K562 (cell line): ENCODE results near the gene GNAI1.

Source experiments
- HIVEP1 ChIP-seq: fragments of 250-450 bp; sonication (Bioruptor Pico); IDR thresholded peaks from 2 replicates; pipeline ENCODE4 v1.4.0; 2020; ENCODE audit warnings: mild to moderate bottlenecking
- HNRNPK ChIP-seq: fragments of 200-400 bp; formaldehyde crosslinking; IDR thresholded peaks from one replicate; pipeline ENCODE4 v1.6.1; 2018; ENCODE audit warnings: mild to moderate bottlenecking, low read depth, low read length; ENCODE audit not compliant: poor library complexity, severe bottlenecking
- SNRNP70 ChIP-seq: fragments of 200-400 bp; formaldehyde crosslinking; optimal IDR thresholded peaks from 2 replicates; pipeline ENCODE3; 2017; ENCODE audit warnings: low read depth, low read length
- TARDBP ChIP-seq: fragments of 450-650 bp; IDR thresholded peaks from 2 replicates; pipeline ENCODE4 v1.6.1; 2016
- TBP ChIP-seq: optimal IDR thresholded peaks from 2 replicates; pipeline ENCODE3; 2011; ENCODE audit warnings: low read depth, low read length, improper control_type of control experiment
- ZNF384 ChIP-seq: IDR thresholded peaks from 2 replicates; pipeline ENCODE4 v1.6.1; 2012; ENCODE audit warnings: low read depth, low read length, improper control_type of control experiment
- TF ChIP-seq, protein P1 (sequence below): sonication (generic); formaldehyde crosslinking; IDR thresholded peaks from 2 replicates; pipeline ENCODE4 v1.8.0; 2022; ENCODE audit warnings: missing genetic modification reagents, mild to moderate bottlenecking, moderate library complexity, borderline replicate concordance
- TF ChIP-seq, protein P2 (sequence below), 3 experiments: IDR thresholded peaks in 2 of 3; conservative IDR thresholded peaks in 1 of 3; 2 replicates each; pipeline ENCODE4 v1.5.1; 2011 to 2012; ENCODE audit warnings: low read length in 3 of 3, mild to moderate bottlenecking in 3 of 3, control low read depth in 2 of 3, improper control_type of control experiment in 1 of 3, inconsistent platforms in 1 of 3, low read depth in 1 of 3, mixed read lengths in 1 of 3, moderate library complexity in 1 of 3; ENCODE audit not compliant: insufficient read depth in 2 of 3

DNA sequence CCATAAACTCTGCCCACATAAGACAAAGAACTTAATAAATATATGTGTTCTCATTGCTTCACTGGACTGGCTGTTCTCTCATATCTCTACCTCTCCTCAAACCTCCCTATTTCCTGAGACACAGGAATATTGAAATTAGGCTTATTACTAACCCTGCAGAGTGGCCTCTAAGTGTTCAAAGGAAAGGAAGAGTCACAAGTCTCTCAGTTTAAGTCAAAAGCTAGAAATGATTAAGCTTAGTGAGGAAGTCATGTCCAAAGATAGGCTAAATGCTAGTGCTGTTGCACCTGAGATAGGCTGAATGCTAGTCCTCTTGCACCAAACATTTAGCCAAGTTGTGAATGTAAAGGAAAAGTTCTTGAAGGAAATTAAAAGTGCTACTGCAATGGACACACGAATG lies 41.1 kb downstream of the GNAI1 start:
- TF ChIP-seq HIVEP1: no peak
- TF ChIP-seq SNRNP70: no peak
- no peak for TF ChIP-seq TBP
- TF ChIP-seq, protein P1, sequence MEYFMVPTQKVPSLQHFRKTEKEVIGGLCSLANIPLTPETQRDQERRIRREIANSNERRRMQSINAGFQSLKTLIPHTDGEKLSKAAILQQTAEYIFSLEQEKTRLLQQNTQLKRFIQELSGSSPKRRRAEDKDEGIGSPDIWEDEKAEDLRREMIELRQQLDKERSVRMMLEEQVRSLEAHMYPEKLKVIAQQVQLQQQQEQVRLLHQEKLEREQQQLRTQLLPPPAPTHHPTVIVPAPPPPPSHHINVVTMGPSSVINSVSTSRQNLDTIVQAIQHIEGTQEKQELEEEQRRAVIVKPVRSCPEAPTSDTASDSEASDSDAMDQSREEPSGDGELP: no peak
- TF ChIP-seq, protein P2, sequence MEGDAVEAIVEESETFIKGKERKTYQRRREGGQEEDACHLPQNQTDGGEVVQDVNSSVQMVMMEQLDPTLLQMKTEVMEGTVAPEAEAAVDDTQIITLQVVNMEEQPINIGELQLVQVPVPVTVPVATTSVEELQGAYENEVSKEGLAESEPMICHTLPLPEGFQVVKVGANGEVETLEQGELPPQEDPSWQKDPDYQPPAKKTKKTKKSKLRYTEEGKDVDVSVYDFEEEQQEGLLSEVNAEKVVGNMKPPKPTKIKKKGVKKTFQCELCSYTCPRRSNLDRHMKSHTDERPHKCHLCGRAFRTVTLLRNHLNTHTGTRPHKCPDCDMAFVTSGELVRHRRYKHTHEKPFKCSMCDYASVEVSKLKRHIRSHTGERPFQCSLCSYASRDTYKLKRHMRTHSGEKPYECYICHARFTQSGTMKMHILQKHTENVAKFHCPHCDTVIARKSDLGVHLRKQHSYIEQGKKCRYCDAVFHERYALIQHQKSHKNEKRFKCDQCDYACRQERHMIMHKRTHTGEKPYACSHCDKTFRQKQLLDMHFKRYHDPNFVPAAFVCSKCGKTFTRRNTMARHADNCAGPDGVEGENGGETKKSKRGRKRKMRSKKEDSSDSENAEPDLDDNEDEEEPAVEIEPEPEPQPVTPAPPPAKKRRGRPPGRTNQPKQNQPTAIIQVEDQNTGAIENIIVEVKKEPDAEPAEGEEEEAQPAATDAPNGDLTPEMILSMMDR (IDR thresholded peaks at IDR 0.05 in 2 of 3, conservative IDR thresholded peaks at IDR 0.05 in 1 of 3; ENCODE audit: insufficient read depth in 2 of 3, low read depth in 1 of 3, low read length in 3 of 3): no peak
- TF ChIP-seq HNRNPK: no peak
- no peak for TF ChIP-seq ZNF384
- no peak for TF ChIP-seq TARDBP
